GM23338 (cell line): Measurements from ENCODE around the gene TTC28. TPM values are rescaled to one million over a fixed set of nuclear protein-coding genes. Genes with fewer than 3 reads are reported as not detected.

Experiments used
- ATAC-seq: fragments of 200-7000 bp; cut with Tn5 transposase; 3 replicates; pipeline ENCODE4 v1.9.1; 2020
- DNase-seq: peaks from one replicate; pipeline ENCODE4 v3.0.0-alpha.2; 2015; ENCODE audit warnings: low spot score
- H2AFZ ChIP-seq: fragments of 200-600 bp; sonication (generic); 2 replicates; pipeline ENCODE4 v1.8.0; 2016; ENCODE audit warnings: antibody characterized with exemption, mild to moderate bottlenecking, moderate library complexity
- H3F3A ChIP-seq: fragments of 200-600 bp; sonication (generic); replicated peaks from 2 replicates; pipeline ENCODE4 v1.8.0; 2017; ENCODE audit warnings: antibody characterized with exemption, mixed run types, low read depth
- H3K27ac ChIP-seq: fragments of 200-600 bp; sonication (generic); 2 replicates; pipeline ENCODE4 v1.6.1; 2016; ENCODE audit warnings: low read depth
- H3K27me3 ChIP-seq: fragments of 200-600 bp; sonication (generic); 2 replicates; pipeline ENCODE4 v1.8.0; 2016; ENCODE audit warnings: mild to moderate bottlenecking, mixed run types, moderate library complexity; ENCODE audit not compliant: insufficient read depth
- H3K36me3 ChIP-seq: fragments of 200-600 bp; sonication (generic); 2 replicates; pipeline ENCODE4 v1.8.0; 2016; ENCODE audit warnings: mild to moderate bottlenecking; ENCODE audit not compliant: insufficient read depth
- H3K4me1 ChIP-seq: fragments of 200-600 bp; sonication (generic); 2 replicates; pipeline ENCODE4 v1.8.0; 2016; ENCODE audit warnings: mild to moderate bottlenecking, moderate library complexity; ENCODE audit not compliant: insufficient read depth
- H3K4me2 ChIP-seq: fragments of 200-600 bp; sonication (generic); 2 replicates; pipeline ENCODE4 v1.7.1; 2017; ENCODE audit warnings: mixed run types
- H3K4me3 ChIP-seq: fragments of 200-600 bp; sonication (generic); 2 replicates; pipeline ENCODE4 v1.6.1; 2016; ENCODE audit warnings: mixed run types
- H3K79me2 ChIP-seq: fragments of 200-600 bp; sonication (generic); replicated peaks from 2 replicates; pipeline ENCODE4 v1.8.0; 2017; ENCODE audit warnings: mild to moderate bottlenecking; ENCODE audit not compliant: insufficient read depth
- H3K9me2 ChIP-seq: fragments of 200-600 bp; sonication (generic); 2 replicates; pipeline ENCODE4 v1.8.0; 2017; ENCODE audit not compliant: insufficient read depth
- H4K20me1 ChIP-seq: fragments of 200-600 bp; sonication (generic); replicated peaks from 2 replicates; pipeline ENCODE4 v1.8.0; 2017; ENCODE audit warnings: mild to moderate bottlenecking; ENCODE audit not compliant: insufficient read depth
- H3K27ac Mint-ChIP-seq: 2 replicates; pipeline ENCODE4 v1.8.0; 2020; ENCODE audit warnings: inconsistent platforms, mild to moderate bottlenecking, moderate library complexity, mixed read lengths
- H3K27me3 Mint-ChIP-seq: 3 replicates; pipeline ENCODE4 v1.8.0; 2022; ENCODE audit warnings: low read depth, mild to moderate bottlenecking, moderate library complexity, mixed read lengths, inconsistent platforms; ENCODE audit not compliant: insufficient read depth, poor library complexity
- H3K36me3 Mint-ChIP-seq: 3 replicates; pipeline ENCODE4 v1.8.0; 2021; ENCODE audit warnings: low read depth, mild to moderate bottlenecking, inconsistent platforms, moderate library complexity, mixed read lengths
- H3K4me1 Mint-ChIP-seq: 3 replicates; pipeline ENCODE4 v1.8.0; 2020; ENCODE audit warnings: mild to moderate bottlenecking, inconsistent platforms, mixed read lengths
- H3K4me3 Mint-ChIP-seq: 3 replicates; pipeline ENCODE4 v1.8.0; 2021; ENCODE audit warnings: moderate library complexity, mild to moderate bottlenecking, inconsistent platforms, mixed read lengths
- H3K9me3 Mint-ChIP-seq: 3 replicates; pipeline ENCODE4 v1.8.0; 2020; ENCODE audit warnings: moderate library complexity, mild to moderate bottlenecking, inconsistent platforms, mixed read lengths
- CREB1 ChIP-seq: fragments of 250-450 bp; sonication (Bioruptor Pico); IDR thresholded peaks from 2 replicates; pipeline ENCODE4 v1.5.0; 2020; ENCODE audit warnings: low read depth, mild to moderate bottlenecking, moderate library complexity
- CTCF ChIP-seq, 2 experiments: fragments of 200-600 bp in 1 of 2; sonication (generic) in 1 of 2; conservative IDR thresholded peaks; 2 replicates each; pipeline versions ENCODE4 v1.5.1 to v1.6.1; 2016 to 2017; ENCODE audit warnings: antibody characterized with exemption in 2 of 2, low read depth in 2 of 2, mild to moderate bottlenecking in 2 of 2, moderate library complexity in 1 of 2
- ETS1 ChIP-seq: IDR thresholded peaks from 2 replicates; pipeline ENCODE4 v1.6.1; 2016; ENCODE audit warnings: antibody characterized with exemption
- EZH2 ChIP-seq: fragments of 200-600 bp; sonication (generic); IDR thresholded peaks from one replicate; pipeline ENCODE4 v1.8.0; 2017; ENCODE audit warnings: antibody characterized with exemption, mild to moderate bottlenecking, low read depth; ENCODE audit not compliant: unreplicated experiment
- EZH2phosphoT487 ChIP-seq: fragments of 200-600 bp; sonication (generic); IDR thresholded peaks from one replicate; pipeline ENCODE4 v1.8.1; 2018; ENCODE audit warnings: antibody characterized with exemption; ENCODE audit not compliant: unreplicated experiment
- JUNB ChIP-seq: IDR thresholded peaks from one replicate; pipeline ENCODE4 v1.6.1; 2016; ENCODE audit warnings: antibody characterized with exemption; ENCODE audit not compliant: unreplicated experiment
- NANOG ChIP-seq: IDR thresholded peaks from 2 replicates; pipeline ENCODE4 v1.6.1; 2016; ENCODE audit warnings: antibody characterized with exemption, borderline replicate concordance
- POLR2AphosphoS5 ChIP-seq: IDR thresholded peaks from 2 replicates; pipeline ENCODE4 v1.6.1; 2016; ENCODE audit warnings: antibody characterized with exemption, low read depth
- REST ChIP-seq: IDR thresholded peaks from one replicate; pipeline ENCODE4 v1.6.1; 2018; ENCODE audit warnings: antibody characterized with exemption; ENCODE audit not compliant: unreplicated experiment
- ZNF114 ChIP-seq: fragments of 250-450 bp; sonication (Bioruptor Pico); IDR thresholded peaks from 2 replicates; pipeline ENCODE4 v1.5.0; 2020; ENCODE audit warnings: mild to moderate bottlenecking, moderate library complexity
- ZNF331 ChIP-seq: fragments of 250-450 bp; sonication (Bioruptor Pico); IDR thresholded peaks from 2 replicates; pipeline ENCODE4 v1.5.0; 2020; ENCODE audit warnings: low read depth, mild to moderate bottlenecking, moderate library complexity
- ZNF462 ChIP-seq: fragments of 250-450 bp; sonication (Bioruptor Pico); IDR thresholded peaks from 2 replicates; pipeline ENCODE4 v1.5.0; 2020; ENCODE audit warnings: mild to moderate bottlenecking, moderate library complexity
- polyA plus RNA-seq: library from polyadenylated mRNA; unstranded; fragments of >200 nt; fragmentation: Nextera tagmentation; extraction: Ambion mirVana; gene quantifications from 2 replicates; pipeline ENCODE4 v1.2.1, GENCODE V29; 2016
- total RNA-seq: library from RNA; depleted of rRNA; stranded (reverse); fragments of >200 nt; shearing (Covaris generic); gene quantifications from 2 replicates; pipeline ENCODE4 v1.2.3, GENCODE V29; 2014

The TTC28 gene
- total and polyA plus RNA-seq, 2 experiments from 2014 or later: 4.5 to 16.1 TPM

GRCh38 chr22:28299309-28299708 lies 380.3 kb downstream of the TTC28 start:
- TF ChIP-seq CREB1 (CRISPR knock-in tag): no peak
- no peak for TF ChIP-seq POLR2AphosphoS5
- no peak for TF ChIP-seq CTCF (conservative IDR thresholded peaks at IDR 0.05; ENCODE audit: low read depth in 2 of 2)
- no peak for TF ChIP-seq ZNF114 (CRISPR knock-in tag)
- TF ChIP-seq EZH2: no peak
- TF ChIP-seq JUNB: no peak
- TF ChIP-seq ETS1: no peak
- no peak for TF ChIP-seq EZH2phosphoT487
- TF ChIP-seq REST: no peak
- TF ChIP-seq ZNF331 (CRISPR knock-in tag): no peak
- TF ChIP-seq NANOG: no peak
- no peak for TF ChIP-seq ZNF462 (CRISPR knock-in tag)
- Mint-ChIP-seq H3K4me3 (no peak overlapping the region), H3K9me3 (no peaks in the 10 kb centered on the region), H3K36me3 (no peaks in the 10 kb centered on the region), H3K27me3 (no peaks in the 10 kb centered on the region), H3K4me1 (peaks cover 3% of the 10 kb centered on the region; the same call in 1 of the 3 replicates), H3K27ac (no peak overlapping the region)
- Histone ChIP-seq H3K4me1 (no peaks in the 10 kb centered on the region), H3F3A (no peaks in the 10 kb centered on the region), H3K4me3 (no peak overlapping the region), H4K20me1 (no peaks in the 10 kb centered on the region), H3K27ac (no peak overlapping the region), H3K4me2 (no peak overlapping the region), H3K79me2 (no peaks in the 10 kb centered on the region), H2AFZ (no peak overlapping the region), H3K36me3 (no peaks in the 10 kb centered on the region; the same call in 1 of the 2 replicates), H3K27me3 (no peaks in the 10 kb centered on the region), H3K9me2 (no peaks in the 10 kb centered on the region)
- ATAC-seq (no peak; the same call in 2 of the 3 replicates), DNase-seq (no peak)
